Stimulated activated naive CD4-positive, alpha-beta T cell treated with Interleukin-2 at 50 U/mL for 16 hours (primary cell): Measurements from ENCODE around the gene ATP5PO.
"Not testable (repeated sequence)": the region's sequence is repeated elsewhere in the genome, so short reads cannot be mapped to it uniquely, and the experiment has no call there.

Experiments
- DNase-seq: peaks from one replicate; lab custom pipeline; 2025; lab: John Stamatoyannopoulos, UW

The ATP5PO gene

DNA sequence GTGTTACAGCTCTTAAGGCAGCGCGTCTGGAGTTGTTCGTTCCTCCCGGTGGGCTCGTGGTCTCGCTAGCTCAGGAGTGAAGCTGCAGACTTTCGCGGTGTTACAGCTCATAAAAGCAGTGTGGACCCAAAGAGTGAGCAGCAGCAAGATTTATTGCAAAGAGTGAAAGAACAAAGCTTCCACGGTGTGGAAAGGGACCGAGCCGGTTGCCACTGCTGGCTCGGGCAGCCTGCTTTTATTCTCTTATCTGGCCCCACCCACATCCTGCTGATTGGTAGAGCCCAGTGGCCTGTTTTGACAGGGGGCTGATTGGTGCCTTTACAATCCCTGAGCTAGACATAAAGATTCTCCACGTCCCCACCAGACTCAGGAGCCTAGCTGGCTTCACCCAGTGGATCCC, 47.7 kb downstream of the ATP5PO start:
- not testable (repeated sequence) for DNase-seq

GRCh38 chr21:33866826-33867225, 48.8 kb downstream of the ATP5PO start:
- DNase-seq, result no peak

GRCh38 chr21:33865996-33866575, 49.5 kb downstream of the ATP5PO start:
- no peak for DNase-seq

DNA sequence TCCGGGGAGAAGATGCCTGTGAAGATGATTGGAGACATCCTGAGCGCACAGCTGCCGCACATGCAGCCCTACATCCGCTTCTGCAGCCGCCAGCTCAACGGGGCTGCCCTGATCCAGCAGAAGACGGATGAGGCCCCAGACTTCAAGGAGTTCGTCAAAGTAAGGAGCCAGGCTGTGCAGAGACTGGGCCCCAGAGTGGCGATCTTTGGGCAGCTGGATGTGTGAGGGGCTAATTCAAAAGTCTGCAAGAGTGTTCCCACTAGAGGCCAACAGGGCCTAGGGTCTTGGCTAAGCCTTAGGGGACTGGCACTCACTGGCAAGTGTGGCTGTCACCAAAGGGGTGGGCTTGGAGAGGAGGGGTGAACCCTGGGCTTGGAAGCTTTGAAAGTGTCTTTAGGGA, 50.4 kb downstream of the ATP5PO start:
- DNase-seq, result no peak

- DNase-seq, result no peak
These were observed 51.5 kb downstream of the ATP5PO start for GRCh38 chr21:33864150-33864549.

GRCh38 chr21:33863191-33863590, 52.4 kb downstream of the ATP5PO start:
- DNase-seq, result not testable (repeated sequence)

GRCh38 chr21:33861125-33861524, 54.5 kb downstream of the ATP5PO start:
- no peak for DNase-seq

DNA sequence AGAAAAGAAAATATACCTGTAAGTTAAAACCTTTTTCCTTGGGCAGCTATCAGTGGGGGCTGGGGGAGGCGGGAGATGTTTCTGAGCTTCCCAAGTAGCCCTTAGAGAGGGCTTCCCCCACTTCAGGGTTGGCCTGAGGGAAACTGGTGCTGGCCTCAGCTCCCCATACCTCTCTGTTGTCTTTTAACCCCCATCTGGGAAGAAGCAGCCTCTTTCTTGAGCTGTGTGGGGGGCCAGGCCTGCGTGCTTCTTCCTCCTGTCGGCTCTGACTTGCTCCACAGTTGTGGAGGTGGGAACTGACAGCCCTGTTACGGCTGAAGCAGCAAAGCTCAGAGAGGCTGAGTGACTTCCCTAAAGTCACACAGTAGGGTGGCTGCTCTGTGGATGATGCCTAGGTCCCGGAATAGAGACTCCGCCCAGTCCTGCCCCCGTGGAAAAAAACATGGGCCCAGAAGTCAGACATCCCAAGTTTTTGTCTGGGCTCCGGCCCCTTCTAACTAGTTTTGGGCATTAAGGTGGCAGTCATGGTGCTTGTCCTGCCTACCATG, 55.2 kb downstream of the ATP5PO start:
- no peak for DNase-seq

- no peak for DNase-seq
These were observed 56.1 kb downstream of the ATP5PO start for GRCh38 chr21:33859373-33860102.

- DNase-seq, result no peak
These were observed 56.8 kb downstream of the ATP5PO start for GRCh38 chr21:33858667-33859372.

DNA sequence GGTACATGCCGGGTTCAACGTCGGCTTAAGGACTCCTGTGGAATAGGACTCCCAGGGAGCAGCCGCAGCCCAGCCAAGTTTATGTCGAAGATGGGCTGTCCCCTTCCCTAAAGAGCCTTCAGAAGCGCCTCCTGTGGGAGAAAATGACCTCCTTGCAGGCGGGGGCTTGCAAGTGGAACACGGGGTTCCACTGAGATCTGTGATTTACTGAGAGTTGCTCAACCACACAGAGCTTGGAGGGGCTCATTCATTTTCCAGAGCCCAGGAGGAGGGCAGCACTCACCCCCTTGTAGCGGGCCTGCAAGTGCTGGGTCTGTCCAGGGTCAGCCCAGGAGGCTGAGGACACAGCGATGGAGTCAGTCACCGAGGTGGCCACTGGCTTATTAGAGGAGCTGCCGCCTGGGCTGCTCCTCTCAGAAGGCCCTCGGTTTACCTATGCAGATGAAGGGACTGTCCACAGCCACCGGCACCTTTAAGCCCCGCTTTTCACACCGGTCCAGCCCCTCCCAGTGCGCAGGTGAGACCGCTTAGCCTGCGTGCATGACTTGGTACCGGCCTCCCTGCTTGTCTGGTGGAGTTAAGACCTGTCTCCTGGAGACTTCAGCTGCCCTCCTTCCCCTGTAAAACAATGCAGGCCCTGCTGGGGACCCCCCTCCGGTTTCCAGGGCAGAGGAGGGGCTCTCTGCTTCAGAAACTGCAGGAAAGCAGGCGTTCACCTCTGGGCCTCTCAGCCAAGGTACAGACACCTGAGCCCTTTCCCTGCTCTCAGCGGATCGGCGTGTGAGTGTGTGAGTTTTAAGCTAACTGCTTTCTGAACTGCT, 57.5 kb downstream of the ATP5PO start:
- DNase-seq, result no peak

GRCh38 chr21:33856893-33857527, 58.6 kb downstream of the ATP5PO start:
- DNase-seq, result no peak

DNA sequence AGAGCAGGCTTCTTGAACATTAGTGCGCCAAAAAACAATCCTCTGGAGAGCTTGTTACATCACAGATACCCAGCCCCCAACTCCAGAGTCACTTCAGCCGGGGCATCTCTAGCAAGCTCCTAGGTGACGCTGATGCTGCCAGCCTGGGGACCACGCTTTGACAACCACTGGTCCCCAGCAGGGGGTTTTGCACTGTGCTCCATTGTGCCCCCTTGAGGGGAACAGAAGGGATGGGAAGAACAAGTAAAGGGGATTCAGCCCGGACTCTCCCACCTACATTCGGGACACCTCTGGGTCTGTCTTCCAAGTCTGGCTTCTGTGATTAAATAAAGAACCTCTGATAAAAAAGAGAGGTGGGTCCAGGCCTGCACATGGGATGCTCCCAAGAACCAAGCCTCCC, 60.4 kb downstream of the ATP5PO start:
- no peak for DNase-seq

GRCh38 chr21:33854604-33855003, 61.0 kb downstream of the ATP5PO start:
- DNase-seq, result no peak
